ENCODE data around the gene NISCH. TPM values are rescaled to one million over a fixed set of nuclear protein-coding genes. Genes with fewer than 3 reads are reported as not detected.

The NISCH gene
- polyA plus RNA-seq, 3 donors: 9.7 to 106 (median 13.1) TPM

GRCh38 chr3:52408466-52408865 is 46.9 kb upstream of the NISCH start:
- H3K27me3 ChIP-seq (ENCODE audit: control insufficient read depth in 2 of 2, insufficient read depth in 2 of 2, low read length in 2 of 2): no peaks in the 10 kb centered on the region
- H3K9me3 ChIP-seq (replicated peaks in 1 of 2; ENCODE audit: control insufficient read depth in 1 of 2, insufficient read depth in 1 of 2, low read length in 2 of 2): no peaks in the 10 kb centered on the region
- Mint-ChIP-seq H3K4me3 (no peak overlapping the region), H3K9me3 (no peaks in the 10 kb centered on the region), H3K27ac (peak overlapping the region; percentile 22 to 97 (median 94)), H3K27me3 (ENCODE audit: low read depth in 3 of 3) (peaks cover 0 to 2% (median 0%) of the 10 kb centered on the region in 3 donors), H3K36me3 (peaks cover 50 to 52% of the 10 kb centered on the region in 2 donors), H3K4me1 (peaks cover 39% of the 10 kb centered on the region)
- peak overlapping the region; percentile 84 for H3K4me2 ChIP-seq (replicated peaks; ENCODE audit: extremely low read depth, low read length, poor library complexity, severe bottlenecking)
- intact Hi-C loops (cut with micrococcal nuclease): loop anchor here in 1 of 2 donors (10.0 kb wide), 1 partner anchor 124 kb away; the partner anchor contains the start of gene GLYCTK
- peaks cover 46 to 48% of the 10 kb centered on the region in 2 donors for H3K36me3 ChIP-seq (replicated peaks in 1 of 2; ENCODE audit: control insufficient read depth in 1 of 2, insufficient read depth in 2 of 2, low read length in 2 of 2)
- peak overlapping the region in 1 of 2 donors; percentile 96 for H3K27ac ChIP-seq (ENCODE audit: low read depth in 1 of 2, low read length in 2 of 2)
- no peak for TF ChIP-seq CTCF (IDR thresholded peaks at IDR 0.05)
- no peak for DNase-seq
- H3K4me1 ChIP-seq (ENCODE audit: control insufficient read depth in 1 of 2, insufficient read depth in 2 of 2, low read length in 2 of 2): peaks cover 34 to 39% of the 10 kb centered on the region in 2 donors
- H2AFZ ChIP-seq (ENCODE audit: insufficient read depth, low read depth, low read length, poor library complexity, severe bottlenecking): no peak overlapping the region
- H3K9ac ChIP-seq (ENCODE audit: insufficient read depth, low read length, poor library complexity, severe bottlenecking): no peak overlapping the region
- WGBS (ENCODE audit: insufficient coverage): 80% methylated on average over 1 of the region's 8 CpGs
- H4K20me1 ChIP-seq (ENCODE audit: insufficient read depth, low read length): peaks cover 16% of the 10 kb centered on the region
- H3K4me3 ChIP-seq (replicated peaks in 1 of 3; ENCODE audit: low read depth in 2 of 3, low read length in 3 of 3): peak overlapping the region in 1 of 3 experiments; percentile 92
- peaks cover 55% of the 10 kb centered on the region for H3K79me2 ChIP-seq (ENCODE audit: insufficient read depth, low read length)

- Histone ChIP-seq H2AFZ (ENCODE audit: insufficient read depth, low read depth, low read length, poor library complexity, severe bottlenecking) (no peak overlapping the region), H3K4me1 (ENCODE audit: control insufficient read depth in 1 of 2, insufficient read depth in 2 of 2, low read length in 2 of 2) (peaks cover 30 to 37% of the 10 kb centered on the region in 2 donors), H3K27ac (ENCODE audit: low read depth in 1 of 2, low read length in 2 of 2) (peak overlapping the region in 1 of 2 donors; percentile 37), H3K36me3 (replicated peaks in 1 of 2; ENCODE audit: control insufficient read depth in 1 of 2, insufficient read depth in 2 of 2, low read length in 2 of 2) (peaks cover 7 to 13% of the 10 kb centered on the region in 2 donors), H3K79me2 (ENCODE audit: insufficient read depth, low read length) (peaks cover 61% of the 10 kb centered on the region), H3K4me3 (replicated peaks in 1 of 3; ENCODE audit: low read depth in 2 of 3, low read length in 3 of 3) (no peak overlapping the region), H3K9me3 (replicated peaks in 1 of 2; ENCODE audit: control insufficient read depth in 1 of 2, insufficient read depth in 1 of 2, low read length in 2 of 2) (no peaks in the 10 kb centered on the region), H4K20me1 (ENCODE audit: insufficient read depth, low read length) (peaks cover 7% of the 10 kb centered on the region), H3K9ac (ENCODE audit: insufficient read depth, low read length, poor library complexity, severe bottlenecking) (no peak overlapping the region), H3K4me2 (replicated peaks; ENCODE audit: extremely low read depth, low read length, poor library complexity, severe bottlenecking) (no peak overlapping the region), H3K27me3 (ENCODE audit: control insufficient read depth in 2 of 2, insufficient read depth in 2 of 2, low read length in 2 of 2) (no peaks in the 10 kb centered on the region)
- WGBS (ENCODE audit: insufficient coverage): no CpG with 5 or more reads among the region's 3 CpGs
- no peak for DNase-seq
- peaks cover 39% of the 10 kb centered on the region for H3K4me1 Mint-ChIP-seq
- H3K27me3 Mint-ChIP-seq (ENCODE audit: low read depth in 3 of 3): peaks cover 0 to 2% (median 0%) of the 10 kb centered on the region in 3 donors
- H3K27ac Mint-ChIP-seq: peak overlapping the region in 3 of 7 donors; percentile 36 to 57 (median 54)
- TF ChIP-seq CTCF (IDR thresholded peaks at IDR 0.05): no peak
- no peak overlapping the region for H3K4me3 Mint-ChIP-seq
- intact Hi-C loops (cut with micrococcal nuclease): no loop called here
- peaks cover 17 to 31% of the 10 kb centered on the region in 2 donors for H3K36me3 Mint-ChIP-seq
- H3K9me3 Mint-ChIP-seq: no peaks in the 10 kb centered on the region
These were observed 39.6 kb upstream of the NISCH start for GRCh38 chr3:52415800-52416199.

All from CD14-positive monocyte (primary cell).